Skeletal muscle satellite cell (primary cell): Measurements from ENCODE around the gene IL17C.

Experiments
- H3K27me3 ChIP-seq: 2 replicates; pipeline ENCODE4 v1.7.0; 2013; ENCODE audit warnings: low read length; ENCODE audit not compliant: control insufficient read depth, insufficient read depth
- H3K36me3 ChIP-seq: 2 replicates; pipeline ENCODE4 v1.7.0; 2013; ENCODE audit warnings: mild to moderate bottlenecking, control low read depth, low read length; ENCODE audit not compliant: insufficient read depth
- H3K4me1 ChIP-seq: 2 replicates; pipeline ENCODE4 v1.7.0; 2013; ENCODE audit warnings: low read length; ENCODE audit not compliant: control insufficient read depth, insufficient read depth
- H3K4me2 ChIP-seq: 2 replicates; pipeline ENCODE4 v1.7.0; 2013; ENCODE audit warnings: mild to moderate bottlenecking, low read length
- H3K4me3 ChIP-seq: 2 replicates; pipeline ENCODE4 v1.7.0; 2013; ENCODE audit warnings: low read length
- H3K9ac ChIP-seq: 2 replicates; pipeline ENCODE4 v1.7.0; 2013; ENCODE audit warnings: mild to moderate bottlenecking, low read depth, low read length, moderate library complexity
- H3K9me3 ChIP-seq: replicated peaks from 2 replicates; pipeline ENCODE4 v1.7.0; 2013; ENCODE audit warnings: mild to moderate bottlenecking, control low read depth, low read length

The IL17C gene

GRCh38 chr16:88686062-88686438 is 47.7 kb downstream of the IL17C start:
- peaks cover 51% of the 10 kb centered on the region for H3K27me3 ChIP-seq
- peak overlapping the region; percentile 66 for H3K4me3 ChIP-seq
- peak overlapping the region; percentile 93 for H3K4me2 ChIP-seq
- no peaks in the 10 kb centered on the region for H3K36me3 ChIP-seq
- peaks cover 29% of the 10 kb centered on the region for H3K4me1 ChIP-seq
- H3K9me3 ChIP-seq = no peaks in the 10 kb centered on the region
- H3K9ac ChIP-seq = no peak overlapping the region

- H3K9ac ChIP-seq = no peak within 1 kb of the TSS
These were observed 48.3 kb downstream of the IL17C start, which contains the start of gene SNAI3 for GRCh38 chr16:88686439-88687253. SNAI3 (minus strand) TSS chr16:88686507; CDS start chr16:88686406, 101 bp downstream.

GRCh38 chr16:88687254-88687576 is 48.8 kb downstream of the IL17C start:
- Histone ChIP-seq H3K4me1 (peaks cover 22% of the 10 kb centered on the region), H3K36me3 (no peaks in the 10 kb centered on the region), H3K4me2 (no peak overlapping the region), H3K9me3 (no peaks in the 10 kb centered on the region), H3K9ac (no peak overlapping the region), H3K4me3 (no peak overlapping the region), H3K27me3 (peaks cover 45% of the 10 kb centered on the region)

More at GRCh38 chr16:88686439-88687253, 48.3 kb downstream of the IL17C start, which contains the start of gene SNAI3:
- peak within 1 kb of the TSS; percentile 93 for H3K4me2 ChIP-seq
- H3K36me3 ChIP-seq = no peaks in the 10 kb centered on the region
- peaks cover 28% of the 10 kb centered on the region for H3K4me1 ChIP-seq
- peaks cover 51% of the 10 kb centered on the region for H3K27me3 ChIP-seq
- H3K4me3 ChIP-seq = peak within 1 kb of the TSS; percentile 66
- H3K9me3 ChIP-seq = no peaks in the 10 kb centered on the region

- no peaks in the 10 kb centered on the region for H3K9me3 ChIP-seq
- no peak overlapping the region for H3K4me2 ChIP-seq
- no peak overlapping the region for H3K4me3 ChIP-seq
- H3K36me3 ChIP-seq = no peaks in the 10 kb centered on the region
- peaks cover 43% of the 10 kb centered on the region for H3K27me3 ChIP-seq
- no peak overlapping the region for H3K9ac ChIP-seq
- H3K4me1 ChIP-seq = peaks cover 21% of the 10 kb centered on the region
These were observed 49.3 kb downstream of the IL17C start for GRCh38 chr16:88687676-88688012.

- no peaks in the 10 kb centered on the region for H3K9me3 ChIP-seq
- no peak overlapping the region for H3K4me3 ChIP-seq
- no peak overlapping the region for H3K4me2 ChIP-seq
- no peaks in the 10 kb centered on the region for H3K36me3 ChIP-seq
- no peak overlapping the region for H3K9ac ChIP-seq
- H3K27me3 ChIP-seq = peaks cover 43% of the 10 kb centered on the region
- H3K4me1 ChIP-seq = peaks cover 21% of the 10 kb centered on the region
These were observed 49.8 kb downstream of the IL17C start for GRCh38 chr16:88688013-88688778.
